H1 (cell line): ENCODE measurements around the gene PAK2. TPM values are rescaled to one million over a fixed set of nuclear protein-coding genes. Genes with fewer than 3 reads are reported as not detected.

ENCODE experiments used
- GABPA ChIP-seq: IDR thresholded peaks from 2 replicates; pipeline ENCODE4 v1.6.1; 2011; ENCODE audit warnings: mild to moderate bottlenecking, low read length, moderate library complexity, borderline replicate concordance; ENCODE audit not compliant: insufficient read depth
- POLR2A ChIP-seq, 2 experiments: IDR thresholded peaks; 1 replicate in 1 of 2; 2 replicates in 1 of 2; pipeline ENCODE4 v1.6.1; 2011; ENCODE audit warnings: low read depth in 2 of 2, low read length in 2 of 2, mild to moderate bottlenecking in 2 of 2; ENCODE audit errors: control extremely low read depth in 1 of 2
- polyA plus RNA-seq, 7 experiments: library from polyadenylated mRNA; depleted of rRNA in 3 of 7; stranded (reverse) in 5 of 7; unstranded in 2 of 7; fragments of >200 nt in 5 of 7; fragments of 200-250 nt in 2 of 7; gene quantifications; 1 replicate in 5 of 7; 2 replicates in 1 of 7; 4 replicates in 1 of 7; pipeline versions ENCODE4 v1.2.1 to v1.2.3, GENCODE V29; 2011 to 2013; ENCODE audit warnings: missing spikeins in 2 of 7, mixed read lengths in 2 of 7
- total RNA-seq: library from RNA; stranded (reverse); fragmentation: NEBNext Ultra II Directional; extraction: Animal tissue kit (Norgen Biotek cat#: 25700); gene quantifications from 2 replicates; pipeline ENCODE4 v1.2.1, GENCODE V29; 2021

The PAK2 gene
- total and polyA plus RNA-seq, 2 of the 8 experiments (the other 6 are each of a cell fraction or from before 2014, with no cell fraction given), result 13.1 to 60.5 TPM

DNA sequence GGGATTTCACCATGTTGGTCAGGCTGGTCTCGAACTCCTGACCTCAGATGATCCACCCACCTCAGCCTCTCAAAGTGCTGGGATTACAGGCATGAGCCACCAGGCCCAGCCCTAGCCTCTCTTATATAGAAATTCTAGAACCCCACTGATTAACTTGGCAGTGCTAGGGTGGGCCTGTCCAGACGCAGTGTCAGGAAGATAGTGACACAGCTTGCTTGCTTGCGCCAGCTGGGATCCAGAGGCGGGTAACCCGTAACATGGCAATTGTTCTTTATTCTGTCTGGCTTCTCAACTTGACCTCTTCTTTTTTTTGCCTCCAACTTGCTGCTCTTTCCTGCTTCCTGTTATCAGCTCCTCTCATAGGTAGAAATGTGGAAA lies 43.8 kb upstream of the PAK2 start (continued):
- TF ChIP-seq GABPA (no peak), POLR2A (IDR thresholded peaks at IDR 0.05; ENCODE audit: control extremely low read depth in 1 of 2, low read depth in 2 of 2, low read length in 2 of 2) (no peak)
